Tibial nerve (tissue), 4 donors: ENCODE results near the gene SUGP1.

Source experiments
- CTCF ChIP-seq, 5 experiments: fragments of 200-600 bp in 3 of 5; fragments of 450-650 bp in 2 of 5; sonication (generic) in 3 of 5; IDR thresholded peaks; one replicate each; pipeline ENCODE4 v1.5.1; 2016 to 2019; ENCODE audit warnings: antibody characterized with exemption in 5 of 5, mild to moderate bottlenecking in 3 of 5, moderate library complexity in 2 of 5
- EP300 ChIP-seq, 2 donors: sonication (generic); formaldehyde crosslinking; IDR thresholded peaks; one replicate each; pipeline ENCODE4 v1.6.1; 2017; ENCODE audit warnings: antibody characterized with exemption in 2 of 2, mild to moderate bottlenecking in 1 of 2
- POLR2A ChIP-seq, 2 donors: fragments of 450-650 bp; IDR thresholded peaks; one replicate each; pipeline ENCODE4 v1.6.1; 2017; ENCODE audit warnings: antibody characterized with exemption in 2 of 2, mild to moderate bottlenecking in 2 of 2, moderate library complexity in 2 of 2

GRCh38 chr19:19280561-19280960 is 39.7 kb downstream of the SUGP1 start:
- TF ChIP-seq CTCF (IDR thresholded peaks at IDR 0.05) (no peak), POLR2A (IDR thresholded peaks at IDR 0.05) (no peak), EP300 (IDR thresholded peaks at IDR 0.05) (no peak)
